GM23338 (cell line): ENCODE measurements around the gene TCAF1. TPM values are rescaled to one million over a fixed set of nuclear protein-coding genes. Genes with fewer than 3 reads are reported as not detected.

ENCODE experiments used
- ATAC-seq: fragments of 200-7000 bp; cut with Tn5 transposase; 3 replicates; pipeline ENCODE4 v1.9.1; 2020
- DNase-seq: peaks from one replicate; pipeline ENCODE4 v3.0.0-alpha.2; 2015; ENCODE audit warnings: low spot score
- H2AFZ ChIP-seq: fragments of 200-600 bp; sonication (generic); 2 replicates; pipeline ENCODE4 v1.8.0; 2016; ENCODE audit warnings: antibody characterized with exemption, mild to moderate bottlenecking, moderate library complexity
- H3F3A ChIP-seq: fragments of 200-600 bp; sonication (generic); replicated peaks from 2 replicates; pipeline ENCODE4 v1.8.0; 2017; ENCODE audit warnings: antibody characterized with exemption, mixed run types, low read depth
- H3K27ac ChIP-seq: fragments of 200-600 bp; sonication (generic); 2 replicates; pipeline ENCODE4 v1.6.1; 2016; ENCODE audit warnings: low read depth
- H3K27me3 ChIP-seq: fragments of 200-600 bp; sonication (generic); 2 replicates; pipeline ENCODE4 v1.8.0; 2016; ENCODE audit warnings: mild to moderate bottlenecking, mixed run types, moderate library complexity; ENCODE audit not compliant: insufficient read depth
- H3K36me3 ChIP-seq: fragments of 200-600 bp; sonication (generic); 2 replicates; pipeline ENCODE4 v1.8.0; 2016; ENCODE audit warnings: mild to moderate bottlenecking; ENCODE audit not compliant: insufficient read depth
- H3K4me1 ChIP-seq: fragments of 200-600 bp; sonication (generic); 2 replicates; pipeline ENCODE4 v1.8.0; 2016; ENCODE audit warnings: mild to moderate bottlenecking, moderate library complexity; ENCODE audit not compliant: insufficient read depth
- H3K4me2 ChIP-seq: fragments of 200-600 bp; sonication (generic); 2 replicates; pipeline ENCODE4 v1.7.1; 2017; ENCODE audit warnings: mixed run types
- H3K4me3 ChIP-seq: fragments of 200-600 bp; sonication (generic); 2 replicates; pipeline ENCODE4 v1.6.1; 2016; ENCODE audit warnings: mixed run types
- H3K79me2 ChIP-seq: fragments of 200-600 bp; sonication (generic); replicated peaks from 2 replicates; pipeline ENCODE4 v1.8.0; 2017; ENCODE audit warnings: mild to moderate bottlenecking; ENCODE audit not compliant: insufficient read depth
- H3K9me2 ChIP-seq: fragments of 200-600 bp; sonication (generic); 2 replicates; pipeline ENCODE4 v1.8.0; 2017; ENCODE audit not compliant: insufficient read depth
- H4K20me1 ChIP-seq: fragments of 200-600 bp; sonication (generic); replicated peaks from 2 replicates; pipeline ENCODE4 v1.8.0; 2017; ENCODE audit warnings: mild to moderate bottlenecking; ENCODE audit not compliant: insufficient read depth
- H3K27ac Mint-ChIP-seq: 2 replicates; pipeline ENCODE4 v1.8.0; 2020; ENCODE audit warnings: inconsistent platforms, mild to moderate bottlenecking, moderate library complexity, mixed read lengths
- H3K27me3 Mint-ChIP-seq: 3 replicates; pipeline ENCODE4 v1.8.0; 2022; ENCODE audit warnings: low read depth, mild to moderate bottlenecking, moderate library complexity, mixed read lengths, inconsistent platforms; ENCODE audit not compliant: insufficient read depth, poor library complexity
- H3K36me3 Mint-ChIP-seq: 3 replicates; pipeline ENCODE4 v1.8.0; 2021; ENCODE audit warnings: low read depth, mild to moderate bottlenecking, inconsistent platforms, moderate library complexity, mixed read lengths
- H3K4me1 Mint-ChIP-seq: 3 replicates; pipeline ENCODE4 v1.8.0; 2020; ENCODE audit warnings: mild to moderate bottlenecking, inconsistent platforms, mixed read lengths
- H3K4me3 Mint-ChIP-seq: 3 replicates; pipeline ENCODE4 v1.8.0; 2021; ENCODE audit warnings: moderate library complexity, mild to moderate bottlenecking, inconsistent platforms, mixed read lengths
- H3K9me3 Mint-ChIP-seq: 3 replicates; pipeline ENCODE4 v1.8.0; 2020; ENCODE audit warnings: moderate library complexity, mild to moderate bottlenecking, inconsistent platforms, mixed read lengths
- CREB1 ChIP-seq: fragments of 250-450 bp; sonication (Bioruptor Pico); IDR thresholded peaks from 2 replicates; pipeline ENCODE4 v1.5.0; 2020; ENCODE audit warnings: low read depth, mild to moderate bottlenecking, moderate library complexity
- EZH2 ChIP-seq: fragments of 200-600 bp; sonication (generic); IDR thresholded peaks from one replicate; pipeline ENCODE4 v1.8.0; 2017; ENCODE audit warnings: antibody characterized with exemption, mild to moderate bottlenecking, low read depth; ENCODE audit not compliant: unreplicated experiment
- EZH2phosphoT487 ChIP-seq: fragments of 200-600 bp; sonication (generic); IDR thresholded peaks from one replicate; pipeline ENCODE4 v1.8.1; 2018; ENCODE audit warnings: antibody characterized with exemption; ENCODE audit not compliant: unreplicated experiment
- JUNB ChIP-seq: IDR thresholded peaks from one replicate; pipeline ENCODE4 v1.6.1; 2016; ENCODE audit warnings: antibody characterized with exemption; ENCODE audit not compliant: unreplicated experiment
- POLR2AphosphoS5 ChIP-seq: IDR thresholded peaks from 2 replicates; pipeline ENCODE4 v1.6.1; 2016; ENCODE audit warnings: antibody characterized with exemption, low read depth
- STAT1 ChIP-seq: IDR thresholded peaks from one replicate; pipeline ENCODE4 v1.6.1; 2016; ENCODE audit warnings: antibody characterized with exemption; ENCODE audit not compliant: unreplicated experiment
- ZNF114 ChIP-seq: fragments of 250-450 bp; sonication (Bioruptor Pico); IDR thresholded peaks from 2 replicates; pipeline ENCODE4 v1.5.0; 2020; ENCODE audit warnings: mild to moderate bottlenecking, moderate library complexity
- ZNF331 ChIP-seq: fragments of 250-450 bp; sonication (Bioruptor Pico); IDR thresholded peaks from 2 replicates; pipeline ENCODE4 v1.5.0; 2020; ENCODE audit warnings: low read depth, mild to moderate bottlenecking, moderate library complexity
- polyA plus RNA-seq: library from polyadenylated mRNA; unstranded; fragments of >200 nt; fragmentation: Nextera tagmentation; extraction: Ambion mirVana; gene quantifications from 2 replicates; pipeline ENCODE4 v1.2.1, GENCODE V29; 2016
- total RNA-seq: library from RNA; depleted of rRNA; stranded (reverse); fragments of >200 nt; shearing (Covaris generic); gene quantifications from 2 replicates; pipeline ENCODE4 v1.2.3, GENCODE V29; 2014
- TF ChIP-seq, protein P1 (sequence below): IDR thresholded peaks from one replicate; pipeline ENCODE4 v1.6.1; 2018; ENCODE audit warnings: antibody characterized with exemption; ENCODE audit not compliant: unreplicated experiment
- TF ChIP-seq, protein P2 (sequence below): IDR thresholded peaks from 2 replicates; pipeline ENCODE4 v1.6.1; 2016; ENCODE audit warnings: antibody characterized with exemption
- TF ChIP-seq, protein P3 (sequence below), 2 experiments: fragments of 200-600 bp in 1 of 2; sonication (generic) in 1 of 2; conservative IDR thresholded peaks; 2 replicates each; pipeline versions ENCODE4 v1.5.1 to v1.6.1; 2016 to 2017; ENCODE audit warnings: antibody characterized with exemption in 2 of 2, low read depth in 2 of 2, mild to moderate bottlenecking in 2 of 2, moderate library complexity in 1 of 2

The TCAF1 gene
- total and polyA plus RNA-seq, 2 experiments from 2014 or later = 15.5 to 31.3 TPM

DNA sequence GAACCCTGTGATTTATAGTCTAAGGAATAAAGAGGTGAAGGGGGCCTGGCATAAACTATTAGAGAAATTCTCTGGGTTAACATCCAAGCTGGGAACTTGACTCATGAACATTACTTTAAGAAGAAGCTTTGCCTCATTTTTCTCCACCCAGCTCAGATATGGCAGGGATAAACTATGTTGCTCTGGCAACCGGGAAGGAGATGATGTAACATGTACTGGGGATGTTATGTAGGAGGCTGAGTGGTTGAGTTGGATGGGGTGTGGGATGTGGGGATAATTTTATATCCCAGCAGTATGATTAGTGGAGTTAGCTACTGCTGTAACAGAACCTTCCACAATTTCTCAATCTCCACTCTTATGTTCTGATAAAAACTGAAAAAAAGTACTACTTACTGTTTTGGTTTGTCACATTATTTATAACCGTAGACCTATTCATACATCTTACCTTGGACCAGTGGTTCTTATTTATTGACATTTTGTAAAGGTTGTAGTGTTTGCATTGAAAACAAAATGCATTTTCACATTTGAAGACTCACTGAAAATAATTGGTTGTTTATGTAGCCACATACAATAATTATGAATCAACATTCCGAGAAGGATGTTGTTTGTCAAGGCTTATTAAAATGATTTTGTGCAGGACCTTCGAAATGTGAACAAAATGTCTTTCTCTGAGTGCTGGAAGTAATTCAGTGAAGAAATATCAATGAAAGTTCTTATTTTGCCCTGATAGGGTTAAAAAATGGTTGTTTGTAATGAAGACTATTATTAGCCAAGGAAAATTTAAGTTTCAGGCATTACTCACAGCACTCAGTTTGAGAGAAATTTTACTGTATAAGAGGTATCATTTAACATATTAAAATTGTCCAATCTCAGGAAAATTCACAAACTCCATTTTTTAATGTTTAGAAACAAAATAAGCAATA lies 34.4 kb upstream of the TCAF1 start (continued):
- TF ChIP-seq, protein P1, sequence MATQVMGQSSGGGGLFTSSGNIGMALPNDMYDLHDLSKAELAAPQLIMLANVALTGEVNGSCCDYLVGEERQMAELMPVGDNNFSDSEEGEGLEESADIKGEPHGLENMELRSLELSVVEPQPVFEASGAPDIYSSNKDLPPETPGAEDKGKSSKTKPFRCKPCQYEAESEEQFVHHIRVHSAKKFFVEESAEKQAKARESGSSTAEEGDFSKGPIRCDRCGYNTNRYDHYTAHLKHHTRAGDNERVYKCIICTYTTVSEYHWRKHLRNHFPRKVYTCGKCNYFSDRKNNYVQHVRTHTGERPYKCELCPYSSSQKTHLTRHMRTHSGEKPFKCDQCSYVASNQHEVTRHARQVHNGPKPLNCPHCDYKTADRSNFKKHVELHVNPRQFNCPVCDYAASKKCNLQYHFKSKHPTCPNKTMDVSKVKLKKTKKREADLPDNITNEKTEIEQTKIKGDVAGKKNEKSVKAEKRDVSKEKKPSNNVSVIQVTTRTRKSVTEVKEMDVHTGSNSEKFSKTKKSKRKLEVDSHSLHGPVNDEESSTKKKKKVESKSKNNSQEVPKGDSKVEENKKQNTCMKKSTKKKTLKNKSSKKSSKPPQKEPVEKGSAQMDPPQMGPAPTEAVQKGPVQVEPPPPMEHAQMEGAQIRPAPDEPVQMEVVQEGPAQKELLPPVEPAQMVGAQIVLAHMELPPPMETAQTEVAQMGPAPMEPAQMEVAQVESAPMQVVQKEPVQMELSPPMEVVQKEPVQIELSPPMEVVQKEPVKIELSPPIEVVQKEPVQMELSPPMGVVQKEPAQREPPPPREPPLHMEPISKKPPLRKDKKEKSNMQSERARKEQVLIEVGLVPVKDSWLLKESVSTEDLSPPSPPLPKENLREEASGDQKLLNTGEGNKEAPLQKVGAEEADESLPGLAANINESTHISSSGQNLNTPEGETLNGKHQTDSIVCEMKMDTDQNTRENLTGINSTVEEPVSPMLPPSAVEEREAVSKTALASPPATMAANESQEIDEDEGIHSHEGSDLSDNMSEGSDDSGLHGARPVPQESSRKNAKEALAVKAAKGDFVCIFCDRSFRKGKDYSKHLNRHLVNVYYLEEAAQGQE = no peak
- TF ChIP-seq POLR2AphosphoS5 (no peak), ZNF331 (CRISPR knock-in tag) (no peak), JUNB (no peak)
- TF ChIP-seq, protein P2, sequence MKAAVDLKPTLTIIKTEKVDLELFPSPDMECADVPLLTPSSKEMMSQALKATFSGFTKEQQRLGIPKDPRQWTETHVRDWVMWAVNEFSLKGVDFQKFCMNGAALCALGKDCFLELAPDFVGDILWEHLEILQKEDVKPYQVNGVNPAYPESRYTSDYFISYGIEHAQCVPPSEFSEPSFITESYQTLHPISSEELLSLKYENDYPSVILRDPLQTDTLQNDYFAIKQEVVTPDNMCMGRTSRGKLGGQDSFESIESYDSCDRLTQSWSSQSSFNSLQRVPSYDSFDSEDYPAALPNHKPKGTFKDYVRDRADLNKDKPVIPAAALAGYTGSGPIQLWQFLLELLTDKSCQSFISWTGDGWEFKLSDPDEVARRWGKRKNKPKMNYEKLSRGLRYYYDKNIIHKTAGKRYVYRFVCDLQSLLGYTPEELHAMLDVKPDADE = no peak

DNA sequence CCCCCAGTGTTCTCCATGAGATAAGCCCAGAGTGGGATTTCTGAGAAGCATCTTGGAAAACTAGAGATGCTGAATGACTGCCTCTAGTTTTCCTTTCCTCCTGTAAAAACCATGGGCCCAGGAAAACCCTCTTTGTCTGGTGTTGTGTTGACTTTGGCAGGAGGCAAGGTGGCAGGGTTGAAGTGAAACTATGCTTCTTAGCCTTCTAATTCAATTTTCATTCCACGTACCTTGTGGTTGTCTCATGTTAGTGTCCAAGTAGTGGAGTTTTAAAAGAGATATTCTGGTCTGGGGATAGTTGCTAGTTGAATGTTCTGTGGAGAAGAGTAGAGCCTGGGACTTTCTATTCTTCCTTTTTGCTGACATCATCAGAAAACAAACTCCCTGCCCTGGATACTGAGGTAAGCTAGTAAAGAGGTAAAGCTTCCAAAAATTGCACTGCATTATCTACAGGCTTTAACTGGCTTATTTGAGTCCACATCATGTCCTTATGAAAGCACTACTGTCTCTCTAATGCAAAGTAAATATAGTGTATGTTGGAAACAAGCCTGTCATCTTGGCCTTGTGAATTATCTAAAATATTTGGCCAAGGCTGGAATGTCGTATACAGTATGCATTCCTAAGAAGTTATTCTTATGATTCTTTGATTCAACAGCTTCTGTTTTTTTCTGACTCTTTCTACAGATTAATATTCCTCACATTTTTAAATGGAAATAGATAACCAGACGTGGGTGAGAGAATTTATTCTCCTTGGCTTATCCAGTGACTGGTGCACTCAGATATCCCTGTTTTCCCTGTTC lies 32.8 kb upstream of the TCAF1 start, which contains the start of gene OR2F2:
TSS of gene OR2F2 (plus strand) at position 708 of the 800 bp plus-strand sequence. CDS start at position 708, 0 bp downstream.
- H3K27ac ChIP-seq = no peak within 1 kb of the TSS
- TF ChIP-seq EZH2 = no peak
- no peak for TF ChIP-seq STAT1
- no peak for TF ChIP-seq EZH2phosphoT487
- no peak for TF ChIP-seq ZNF331 (CRISPR knock-in tag)
- TF ChIP-seq, protein P3, sequence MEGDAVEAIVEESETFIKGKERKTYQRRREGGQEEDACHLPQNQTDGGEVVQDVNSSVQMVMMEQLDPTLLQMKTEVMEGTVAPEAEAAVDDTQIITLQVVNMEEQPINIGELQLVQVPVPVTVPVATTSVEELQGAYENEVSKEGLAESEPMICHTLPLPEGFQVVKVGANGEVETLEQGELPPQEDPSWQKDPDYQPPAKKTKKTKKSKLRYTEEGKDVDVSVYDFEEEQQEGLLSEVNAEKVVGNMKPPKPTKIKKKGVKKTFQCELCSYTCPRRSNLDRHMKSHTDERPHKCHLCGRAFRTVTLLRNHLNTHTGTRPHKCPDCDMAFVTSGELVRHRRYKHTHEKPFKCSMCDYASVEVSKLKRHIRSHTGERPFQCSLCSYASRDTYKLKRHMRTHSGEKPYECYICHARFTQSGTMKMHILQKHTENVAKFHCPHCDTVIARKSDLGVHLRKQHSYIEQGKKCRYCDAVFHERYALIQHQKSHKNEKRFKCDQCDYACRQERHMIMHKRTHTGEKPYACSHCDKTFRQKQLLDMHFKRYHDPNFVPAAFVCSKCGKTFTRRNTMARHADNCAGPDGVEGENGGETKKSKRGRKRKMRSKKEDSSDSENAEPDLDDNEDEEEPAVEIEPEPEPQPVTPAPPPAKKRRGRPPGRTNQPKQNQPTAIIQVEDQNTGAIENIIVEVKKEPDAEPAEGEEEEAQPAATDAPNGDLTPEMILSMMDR (conservative IDR thresholded peaks at IDR 0.05; ENCODE audit: low read depth in 2 of 2) = no peak
- no peak for TF ChIP-seq ZNF114 (CRISPR knock-in tag)
- no peak for TF ChIP-seq CREB1 (CRISPR knock-in tag)
- H4K20me1 ChIP-seq = no peaks in the 10 kb centered on the region
- Mint-ChIP-seq H3K4me3 (no peak within 1 kb of the TSS), H3K36me3 (no peaks in the 10 kb centered on the region), H3K27me3 (no peaks in the 10 kb centered on the region), H3K9me3 (no peaks in the 10 kb centered on the region), H3K27ac (no peak within 1 kb of the TSS), H3K4me1 (no peaks in the 10 kb centered on the region)
- no peaks in the 10 kb centered on the region for H3K4me1 ChIP-seq
- H3K4me2 ChIP-seq = no peak within 1 kb of the TSS
- no peaks in the 10 kb centered on the region for H3K36me3 ChIP-seq
- H3K79me2 ChIP-seq = no peaks in the 10 kb centered on the region
- no peaks in the 10 kb centered on the region for H3K9me2 ChIP-seq
- H3K4me3 ChIP-seq = no peak within 1 kb of the TSS
- ATAC-seq (no peak), DNase-seq (no peak)
- H3K27me3 ChIP-seq = no peaks in the 10 kb centered on the region
- no peak within 1 kb of the TSS for H2AFZ ChIP-seq
- no peaks in the 10 kb centered on the region for H3F3A ChIP-seq
